ENCODE measurements around the gene CCL8.

GRCh38 chr17:34356194-34356593 lies 37.0 kb downstream of the CCL8 start, which contains the start of gene CCL13:
- TF ChIP-seq CTCF (IDR thresholded peaks at IDR 0.05; ENCODE audit: low read depth, low read length, poor library complexity, severe bottlenecking), result no peak
- TF ChIP-seq EZH2phosphoT487 (IDR thresholded peaks at IDR 0.05; ENCODE audit: borderline replicate concordance, low read length), result no peak
